ENCODE measurements around the gene MROH9. TPM values are rescaled to one million over a fixed set of nuclear protein-coding genes. Genes with fewer than 3 reads are reported as not detected.
A peak's percentile ranks its signal among the peaks of the same experiment; 100 is the strongest.
"Not testable (repeated sequence)": the region's sequence is repeated elsewhere in the genome, so short reads cannot be mapped to it uniquely, and the experiment has no call there.

MROH9 gene
- not detected for total RNA-seq

- no peak for DNase-seq (ENCODE audit: low spot score in 2 of 2)
Observed at GRCh38 chr1:170935231-170935630, at the start of gene MROH9. Gene MROH9, plus strand, starts transcription at chr1:170935534. Its CDS starts 10,023 bp downstream, at chr1:170945557.

GRCh38 chr1:170885551-170885950 lies 49.8 kb upstream of the MROH9 start:
- DNase-seq (ENCODE audit: low spot score in 2 of 2) (no peak), FAIRE-seq (no peak)

More at GRCh38 chr1:170935231-170935630, at the start of gene MROH9:
- FAIRE-seq = no peak

GRCh38 chr1:170886460-170886859 lies 48.9 kb upstream of the MROH9 start:
- no peak for DNase-seq (ENCODE audit: low spot score in 2 of 2)
- FAIRE-seq = no peak

- no peak for FAIRE-seq
- no peak for DNase-seq (ENCODE audit: low spot score in 2 of 2)
Observed at GRCh38 chr1:170887726-170888125, 47.6 kb upstream of the MROH9 start.

GRCh38 chr1:170891872-170892271 lies 43.5 kb upstream of the MROH9 start:
- FAIRE-seq = no peak
- DNase-seq (ENCODE audit: low spot score in 2 of 2) = no peak

GRCh38 chr1:170893655-170894297 lies 41.6 kb upstream of the MROH9 start:
- no peak for DNase-seq (ENCODE audit: low spot score in 2 of 2)

GRCh38 chr1:170903961-170904360 lies 31.4 kb upstream of the MROH9 start:
- no peak for FAIRE-seq
- no peak for DNase-seq (ENCODE audit: low spot score in 2 of 2)

More at GRCh38 chr1:170893655-170894297, 41.6 kb upstream of the MROH9 start:
- FAIRE-seq = no peak

GRCh38 chr1:170908942-170909341 lies 26.4 kb upstream of the MROH9 start:
- FAIRE-seq = no peak
- no peak for DNase-seq (ENCODE audit: low spot score in 2 of 2)

GRCh38 chr1:170910273-170910672 lies 25.1 kb upstream of the MROH9 start:
- FAIRE-seq = no peak
- no peak for DNase-seq (ENCODE audit: low spot score in 2 of 2)

GRCh38 chr1:170917373-170917772 lies 18.0 kb upstream of the MROH9 start:
- DNase-seq (ENCODE audit: low spot score in 2 of 2) = no peak
- no peak for FAIRE-seq

GRCh38 chr1:170924656-170925055 lies 10.7 kb upstream of the MROH9 start:
- not testable (repeated sequence) for FAIRE-seq; DNase-seq (ENCODE audit: low spot score in 2 of 2)

GRCh38 chr1:170927955-170928840 lies 7.1 kb upstream of the MROH9 start:
- FAIRE-seq = no peak
- DNase-seq (ENCODE audit: low spot score in 2 of 2) = no peak

GRCh38 chr1:170929412-170929834 lies 5.9 kb upstream of the MROH9 start:
- no peak for FAIRE-seq

GRCh38 chr1:170929835-170930554 lies 5.3 kb upstream of the MROH9 start:
- peak; percentile 24 to 44 for DNase-seq (ENCODE audit: low spot score in 2 of 2)
- FAIRE-seq = no peak

More at GRCh38 chr1:170929412-170929834, 5.9 kb upstream of the MROH9 start:
- DNase-seq (ENCODE audit: low spot score in 2 of 2) = no peak

- DNase-seq (ENCODE audit: low spot score in 2 of 2) = no peak
- FAIRE-seq = no peak
Observed at GRCh38 chr1:170931650-170932049, 3.7 kb upstream of the MROH9 start.

GRCh38 chr1:170932236-170932635 lies 3.1 kb upstream of the MROH9 start:
- no peak for FAIRE-seq
- no peak for DNase-seq (ENCODE audit: low spot score in 2 of 2)

GRCh38 chr1:170938281-170938680 lies 2.9 kb downstream of the MROH9 start:
- FAIRE-seq (no peak), DNase-seq (ENCODE audit: low spot score in 2 of 2) (no peak)

GRCh38 chr1:170939476-170939875 lies 4.1 kb downstream of the MROH9 start:
- no peak for FAIRE-seq

GRCh38 chr1:170951744-170952143 lies 16.4 kb downstream of the MROH9 start:
- not testable (repeated sequence) for FAIRE-seq; DNase-seq (ENCODE audit: low spot score in 2 of 2)

More at GRCh38 chr1:170939476-170939875, 4.1 kb downstream of the MROH9 start:
- no peak for DNase-seq (ENCODE audit: low spot score in 2 of 2)

- DNase-seq (ENCODE audit: low spot score in 2 of 2) (no peak), FAIRE-seq (no peak)
Observed at GRCh38 chr1:170959385-170959784, 24.1 kb downstream of the MROH9 start.

- no peak for DNase-seq (ENCODE audit: low spot score in 2 of 2)
- no peak for FAIRE-seq
Observed at GRCh38 chr1:170964506-170964905, 29.2 kb downstream of the MROH9 start.
